Left lung (tissue), 10 donors: Measurements from ENCODE around the gene SHISA8. TPM values are rescaled to one million over a fixed set of nuclear protein-coding genes. Genes with fewer than 3 reads are reported as not detected.
A peak's percentile ranks its signal among the peaks of the same experiment; 100 is the strongest.

Source experiments
- ATAC-seq: fragments of 200-7000 bp; cut with Tn5 transposase; one replicate; pipeline ENCODE4 v1.9.1; 2020; ENCODE audit warnings: moderate library complexity
- DNase-seq, 4 donors: peaks; one replicate each; pipeline ENCODE4 v3.0.0-alpha.2; 2013 to 2020
- H3K27ac ChIP-seq, 2 donors: fragments of 200-600 bp; sonication (generic) in 1 of 2; one replicate each; pipeline versions ENCODE4 v1.5.0 to v1.8.0; 2020 to 2021
- H3K27me3 ChIP-seq, 2 donors: fragments of 200-600 bp; sonication (generic) in 1 of 2; one replicate each; pipeline versions ENCODE4 v1.5.0 to v1.8.0; 2020 to 2021
- H3K36me3 ChIP-seq, 2 donors: fragments of 200-600 bp; sonication (generic) in 1 of 2; one replicate each; pipeline versions ENCODE4 v1.5.0 to v1.8.0; 2020 to 2021
- H3K4me1 ChIP-seq, 2 donors: fragments of 200-600 bp; one replicate each; pipeline ENCODE4 v1.8.0; 2021
- H3K4me3 ChIP-seq, 2 donors: fragments of 200-600 bp; sonication (generic) in 1 of 2; one replicate each; pipeline versions ENCODE4 v1.5.0 to v1.8.0; 2020 to 2021; ENCODE audit warnings: mild to moderate bottlenecking in 1 of 2
- H3K9me3 ChIP-seq, 2 donors: fragments of 200-600 bp; sonication (generic) in 1 of 2; one replicate each; pipeline versions ENCODE4 v1.5.0 to v1.8.0; 2020 to 2021
- CTCF ChIP-seq, 2 donors: fragments of 200-600 bp; sonication (generic) in 1 of 2; IDR thresholded peaks; one replicate each; pipeline versions ENCODE4 v1.5.0 to v1.8.0; 2021; ENCODE audit warnings: antibody characterized with exemption in 2 of 2
- intact Hi-C, 2 donors: fragments of 100-400 bp; cut with DNase I; formaldehyde crosslinking; loops; one replicate each; pipeline versions ENCODE4 v1.11.2 to v1.14.2; 2022
- polyA plus RNA-seq, 6 donors: library from polyadenylated mRNA; unstranded; fragments of 120-200 nt; gene quantifications; one replicate each; pipeline ENCODE4 v1.2.1, GENCODE V29; 2013; ENCODE audit not compliant: insufficient read length in 6 of 6
- total RNA-seq, 2 donors: library from RNA; stranded (reverse); fragmentation: NEBNext Ultra II Directional; extraction: Animal tissue kit (Norgen Biotek cat#: 25700); gene quantifications; one replicate each; pipeline ENCODE4 v1.2.1, GENCODE V29; 2021
- donor health status: DM: no; HTN: yes; CAD: no.
- donor health status: DM: no; HTN: no; CAD: no.

The SHISA8 gene
- total and polyA plus RNA-seq, 8 donors = 0.11 to 0.24 TPM; not detected in 6

DNA sequence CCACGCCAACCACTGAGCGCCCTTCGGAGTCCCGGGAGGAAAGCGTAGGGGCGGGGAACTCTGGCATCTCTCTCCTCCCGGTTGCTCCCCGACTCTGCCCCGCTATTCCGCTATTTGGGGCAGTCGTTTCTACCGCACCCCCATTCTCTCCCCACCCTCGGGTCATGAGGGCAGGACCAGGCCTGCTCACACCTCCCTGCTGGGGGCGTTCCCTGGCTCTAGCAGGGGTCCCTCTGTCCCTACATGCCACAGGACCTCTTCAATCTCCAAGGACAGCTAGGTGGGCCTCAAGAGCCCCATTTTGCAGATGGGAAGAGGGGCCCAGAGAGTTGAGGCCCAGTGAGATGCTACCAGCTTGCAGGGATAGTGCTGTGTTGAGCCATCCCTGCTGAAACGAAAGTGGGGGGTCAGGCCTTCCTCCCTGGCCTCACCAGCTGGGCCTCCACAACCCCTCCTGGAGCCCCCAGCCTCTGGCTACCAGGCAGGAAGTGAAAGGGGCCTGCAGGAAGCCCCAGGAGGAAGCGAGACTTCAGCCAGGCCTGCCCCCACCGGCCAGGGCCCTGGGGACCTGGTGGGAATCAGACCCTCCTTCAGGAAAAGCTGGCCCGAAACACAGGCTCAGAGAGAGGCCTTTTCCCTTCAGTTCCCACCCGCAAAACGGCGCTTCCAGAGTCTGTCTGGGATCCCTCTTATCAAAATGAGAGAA, 5.5 kb upstream of the SHISA8 start:
- no peaks in the 10 kb centered on the region for H3K9me3 ChIP-seq
- H3K27me3 ChIP-seq = peaks cover 18 to 82% of the 10 kb centered on the region in 2 donors
- TF ChIP-seq CTCF (IDR thresholded peaks at IDR 0.05) = no peak
- ATAC-seq (no peak), DNase-seq (no peak)
- intact Hi-C loops = no loop called here
- H3K4me3 ChIP-seq = peak overlapping the region in 1 of 2 donors; percentile 38
- peaks cover 10 to 34% of the 10 kb centered on the region in 2 donors for H3K4me1 ChIP-seq
- no peak overlapping the region for H3K27ac ChIP-seq
- no peaks in the 10 kb centered on the region for H3K36me3 ChIP-seq

DNA sequence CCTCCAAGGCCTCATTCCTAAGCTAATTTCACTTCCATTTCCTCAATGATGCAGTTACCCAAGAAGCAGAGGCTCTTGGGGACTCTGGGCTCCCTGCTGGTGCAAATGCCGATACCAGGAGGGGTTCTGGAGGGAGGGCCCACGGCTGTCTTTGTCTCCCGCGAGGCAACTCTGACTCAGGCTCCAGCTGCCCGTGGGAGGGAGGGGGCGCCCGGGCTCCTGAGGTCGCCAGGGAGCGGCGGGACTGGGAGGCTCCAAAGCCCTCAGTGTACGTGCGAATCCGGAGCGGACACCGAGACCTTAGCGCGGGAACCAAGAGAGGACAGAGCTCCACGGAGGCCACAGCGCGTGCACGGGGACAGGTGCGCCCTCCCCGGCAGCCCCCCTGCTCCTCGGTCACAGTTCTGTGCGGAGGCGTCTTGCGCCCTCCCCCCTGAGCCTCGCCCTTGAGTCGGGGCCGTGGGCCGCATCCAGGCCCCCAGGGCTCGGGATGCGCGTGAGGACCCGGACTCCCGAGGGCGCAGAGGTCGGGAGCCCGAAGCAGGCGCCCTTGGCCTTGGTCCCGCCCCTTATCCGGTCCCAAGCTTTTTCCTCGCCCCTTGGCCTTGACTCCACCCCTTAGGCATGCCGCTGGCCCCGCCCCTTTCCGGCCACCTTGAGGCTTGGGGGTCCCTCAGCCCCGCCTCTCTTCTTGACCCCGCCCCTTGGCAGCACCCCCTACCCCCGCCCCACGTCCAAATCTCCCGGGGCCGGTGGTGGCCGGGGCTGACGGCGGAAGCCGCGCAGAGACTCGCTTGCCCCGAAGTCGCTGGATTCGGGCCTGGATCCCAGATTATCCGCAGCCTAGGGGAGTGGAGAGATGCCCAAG, 4.7 kb upstream of the SHISA8 start:
- no peak for TF ChIP-seq CTCF (IDR thresholded peaks at IDR 0.05)
- H3K27me3 ChIP-seq = peaks cover 27 to 82% of the 10 kb centered on the region in 2 donors
- H3K36me3 ChIP-seq = no peaks in the 10 kb centered on the region
- no peaks in the 10 kb centered on the region for H3K9me3 ChIP-seq
- intact Hi-C loops = no loop called here
- ATAC-seq (peak; percentile 80), DNase-seq (peak in 2 of 4 donors; percentile 56 to 67)
- H3K27ac ChIP-seq = no peak overlapping the region
- H3K4me3 ChIP-seq = peak overlapping the region; percentile 27 to 38
- H3K4me1 ChIP-seq = peaks cover 10 to 42% of the 10 kb centered on the region in 2 donors

DNA sequence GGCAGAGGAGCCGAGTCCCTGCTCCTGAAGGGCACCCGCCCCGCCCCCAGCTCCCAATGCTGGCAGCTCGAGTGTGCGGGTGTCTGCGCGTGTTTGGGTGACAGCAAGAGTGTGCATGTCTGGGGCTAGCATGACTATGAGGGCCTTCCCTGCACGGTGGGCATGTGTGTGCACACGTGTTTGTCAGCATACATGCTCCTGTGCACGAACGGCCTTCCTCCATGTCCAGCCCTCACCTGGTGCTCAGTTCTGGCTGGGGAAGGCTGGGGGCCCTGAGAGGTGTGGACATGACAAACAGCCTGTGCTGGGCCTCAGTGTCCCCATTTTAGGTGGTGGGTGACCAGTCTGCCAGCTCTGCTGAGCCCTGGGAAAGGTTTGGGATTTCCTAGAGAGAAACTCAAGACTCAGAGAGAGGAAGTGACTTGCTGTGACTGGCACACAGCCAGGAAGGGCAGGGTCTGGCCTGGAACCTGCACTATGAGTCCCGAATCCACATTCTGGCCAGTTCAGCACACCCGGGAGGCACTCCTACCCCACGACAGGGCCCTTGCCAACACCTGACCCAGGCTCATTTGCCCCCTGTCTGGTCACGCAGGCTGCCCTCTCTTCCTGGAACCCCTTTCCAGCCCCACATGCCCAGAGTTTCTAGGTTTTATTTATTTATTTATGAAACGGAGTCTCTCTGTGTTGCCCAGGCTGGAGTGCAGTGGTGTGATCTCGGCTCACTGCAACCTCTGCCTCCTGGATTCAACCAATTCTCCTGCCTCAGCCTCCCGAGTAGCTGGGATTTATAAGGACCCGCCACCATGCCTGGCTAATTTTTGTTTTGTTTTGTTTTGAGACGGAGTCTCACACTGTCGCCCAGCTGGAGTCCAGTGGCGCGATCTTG, 3.3 kb upstream of the SHISA8 start:
- intact Hi-C loops = no loop called here
- Histone ChIP-seq H3K9me3 (no peaks in the 10 kb centered on the region), H3K4me1 (peaks cover 10 to 52% of the 10 kb centered on the region in 2 donors), H3K4me3 (no peak overlapping the region), H3K27me3 (peaks cover 40 to 82% of the 10 kb centered on the region in 2 donors), H3K36me3 (no peaks in the 10 kb centered on the region), H3K27ac (no peak overlapping the region)
- ATAC-seq = peak; percentile 7
- DNase-seq = peak in 2 of 4 donors; percentile 67 to 78
- TF ChIP-seq CTCF (IDR thresholded peaks at IDR 0.05) = no peak

- Histone ChIP-seq H3K36me3 (no peaks in the 10 kb centered on the region), H3K9me3 (no peaks in the 10 kb centered on the region), H3K4me1 (peaks cover 10 to 52% of the 10 kb centered on the region in 2 donors), H3K27ac (no peak overlapping the region), H3K27me3 (peaks cover 47 to 86% of the 10 kb centered on the region in 2 donors), H3K4me3 (no peak overlapping the region)
- DNase-seq (no peak), ATAC-seq (no peak)
- no peak for TF ChIP-seq CTCF (IDR thresholded peaks at IDR 0.05)
- intact Hi-C loops = no loop called here
These were observed 2.6 kb upstream of the SHISA8 start for GRCh38 chr22:41917375-41917902.
